Measurements from ENCODE around the gene PDZD2.
A peak's percentile ranks its signal among the peaks of the same experiment; 100 is the strongest.
"Not testable (repeated sequence)": the region's sequence is repeated elsewhere in the genome, so short reads cannot be mapped to it uniquely, and the experiment has no call there.

PDZD2 gene

DNA sequence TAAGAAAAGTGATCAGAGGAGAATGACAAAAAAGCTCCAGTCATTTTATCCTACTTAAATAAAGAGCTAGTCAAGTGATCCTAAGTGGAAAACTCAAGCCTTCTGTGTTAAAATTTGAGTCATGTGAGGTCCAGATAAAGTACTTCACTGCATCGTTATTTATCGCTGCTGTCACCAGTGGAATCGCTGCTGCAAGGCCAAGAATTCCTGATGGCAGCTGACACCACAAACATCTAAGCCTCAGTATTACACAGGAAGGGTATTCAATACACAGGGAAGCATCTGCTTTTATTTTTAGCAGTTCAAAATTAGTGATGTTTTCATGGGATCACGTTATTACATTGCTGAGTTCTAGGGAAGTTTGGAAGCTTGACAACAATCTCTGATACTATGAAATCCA lies 344.9 kb downstream of the PDZD2 start:
- peak; percentile 83 for DNase-seq

DNA sequence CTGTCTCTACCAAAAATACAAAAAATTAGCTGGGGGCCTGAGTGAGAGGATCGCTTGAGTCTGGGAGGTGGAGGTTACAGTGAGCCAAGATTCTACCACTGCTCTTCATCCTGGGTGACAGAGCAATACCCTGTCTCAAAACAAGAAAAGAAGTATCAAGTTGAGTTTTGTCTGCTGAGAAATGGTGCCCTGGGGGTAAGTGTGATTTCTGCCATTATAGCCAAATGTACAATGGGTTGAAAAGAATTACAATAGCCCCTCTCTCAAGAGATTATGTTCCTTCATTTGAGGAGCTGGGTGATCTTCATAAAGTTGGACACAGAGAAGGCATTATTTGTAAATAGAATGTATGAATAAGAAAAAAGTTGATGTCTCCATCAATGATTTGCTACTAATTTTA lies 345.8 kb downstream of the PDZD2 start:
- no peak for DNase-seq

DNA sequence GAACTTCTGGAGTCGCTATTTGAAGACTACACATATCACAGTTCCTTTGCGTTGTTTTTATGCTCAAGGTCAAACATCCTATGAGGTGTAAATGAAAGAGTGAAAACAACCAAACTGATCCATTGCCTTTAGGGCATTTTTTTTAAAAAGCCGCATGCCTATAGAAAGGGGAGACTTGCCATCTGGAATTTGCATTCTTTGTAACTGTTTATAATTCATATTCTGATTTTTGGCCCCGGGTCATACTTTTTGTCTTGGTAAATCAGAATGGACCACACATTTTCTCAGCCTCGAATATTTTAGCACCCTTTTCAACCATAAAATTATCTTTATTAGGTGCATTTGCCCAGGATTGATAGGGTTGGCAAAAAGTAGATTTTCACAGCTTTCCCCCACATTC lies 347.2 kb downstream of the PDZD2 start:
- no peak for DNase-seq

DNA sequence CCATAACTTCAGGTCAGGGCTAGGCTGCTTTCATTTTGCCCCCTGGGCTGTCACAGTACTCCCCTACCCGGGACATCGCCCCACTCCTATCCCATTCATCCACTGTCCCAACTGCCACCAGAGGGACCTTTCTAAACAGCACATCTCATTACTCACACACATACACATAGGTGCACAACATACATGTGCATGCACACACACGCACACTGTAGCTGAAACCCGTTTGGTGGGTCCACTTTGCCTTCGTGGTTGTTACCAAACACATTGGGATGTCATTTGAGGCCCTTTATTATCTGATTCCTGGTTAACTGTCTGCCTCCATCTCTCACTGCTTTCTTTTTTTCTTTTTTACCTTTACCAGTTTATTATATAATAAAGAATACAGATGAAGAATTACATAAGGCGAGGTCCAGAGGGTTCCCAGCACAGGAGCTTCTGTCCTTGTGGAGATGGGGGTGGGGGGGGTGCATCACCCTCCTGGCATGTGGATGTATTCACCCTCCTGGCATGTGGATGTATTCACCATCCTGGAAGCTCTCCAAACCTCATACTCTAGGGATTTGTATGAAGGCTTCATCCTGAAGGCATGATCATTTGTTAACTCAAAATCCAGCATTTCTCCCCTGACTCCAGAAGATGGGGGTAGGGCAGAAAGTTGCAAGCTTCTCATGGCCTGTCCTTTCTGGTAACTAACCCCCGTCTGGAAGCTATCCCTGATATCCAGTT lies 349.2 kb downstream of the PDZD2 start:
- DNase-seq = peak; percentile 100

DNA sequence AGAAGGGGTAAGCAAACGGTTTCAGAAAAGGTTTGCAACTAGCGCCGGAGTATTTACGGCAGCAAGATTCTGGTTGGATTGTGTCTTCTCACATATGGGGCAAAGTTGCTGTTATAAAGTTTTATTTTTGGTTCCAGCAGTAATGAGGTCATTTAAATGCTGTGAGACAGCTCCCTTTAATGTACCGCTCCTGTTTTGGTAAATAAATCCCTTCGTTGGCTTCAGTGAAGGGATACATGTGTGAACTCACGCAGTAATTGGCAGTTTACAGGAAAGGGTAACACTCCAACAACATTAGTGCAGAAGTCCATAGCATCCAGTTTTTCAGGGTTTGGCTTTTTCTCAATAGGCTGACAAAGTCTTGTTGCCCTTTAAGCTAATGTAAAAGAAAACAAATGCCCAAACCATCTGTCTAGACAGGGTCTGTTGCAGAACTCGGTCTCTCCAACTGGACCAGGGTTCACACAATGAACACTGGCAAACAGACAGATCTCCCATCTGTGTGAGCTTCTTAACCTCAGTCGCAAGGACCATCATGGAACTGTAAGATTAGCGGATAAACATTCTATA lies 351.2 kb downstream of the PDZD2 start:
- DNase-seq = peak; percentile 38

DNA sequence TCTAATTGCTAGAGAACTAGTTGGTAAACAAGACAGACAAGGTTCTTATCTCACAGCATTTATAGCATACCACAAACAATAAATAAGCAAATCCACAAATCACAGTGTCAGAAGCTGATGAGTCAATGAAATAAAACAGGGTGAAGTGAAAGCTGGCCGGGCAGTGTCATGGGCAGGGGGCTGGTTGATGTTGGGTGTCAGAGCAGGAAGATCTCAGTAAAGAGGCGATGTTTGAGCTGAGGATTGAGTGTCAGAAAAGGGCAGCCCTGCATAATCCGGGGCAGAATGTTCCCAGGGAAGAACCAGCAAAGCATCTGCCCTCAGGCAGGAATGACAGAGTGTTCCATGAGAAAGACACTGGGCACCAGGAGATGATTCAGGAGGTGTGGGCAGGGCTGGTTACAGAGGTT lies 351.8 kb downstream of the PDZD2 start:
- no peak for DNase-seq

DNA sequence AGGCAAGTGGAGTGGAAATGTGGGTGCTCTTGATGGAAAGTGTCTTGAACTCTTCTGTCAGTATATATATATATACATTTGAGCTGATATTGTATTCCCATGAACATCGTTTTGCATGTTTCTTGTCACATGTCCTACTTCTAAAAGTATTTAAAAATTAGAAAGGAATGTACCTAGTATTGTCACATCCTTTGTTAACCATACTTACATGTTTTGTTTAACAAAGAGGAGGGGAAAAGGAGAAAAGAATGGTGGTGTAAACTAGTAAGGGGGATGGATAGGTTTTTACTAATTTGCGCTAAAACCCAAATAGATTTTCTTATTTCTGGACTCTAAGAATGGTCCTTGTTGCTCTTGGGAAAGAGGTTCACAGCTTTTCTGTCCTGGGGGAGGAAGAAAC lies 353.4 kb downstream of the PDZD2 start:
- no peak for DNase-seq

DNA sequence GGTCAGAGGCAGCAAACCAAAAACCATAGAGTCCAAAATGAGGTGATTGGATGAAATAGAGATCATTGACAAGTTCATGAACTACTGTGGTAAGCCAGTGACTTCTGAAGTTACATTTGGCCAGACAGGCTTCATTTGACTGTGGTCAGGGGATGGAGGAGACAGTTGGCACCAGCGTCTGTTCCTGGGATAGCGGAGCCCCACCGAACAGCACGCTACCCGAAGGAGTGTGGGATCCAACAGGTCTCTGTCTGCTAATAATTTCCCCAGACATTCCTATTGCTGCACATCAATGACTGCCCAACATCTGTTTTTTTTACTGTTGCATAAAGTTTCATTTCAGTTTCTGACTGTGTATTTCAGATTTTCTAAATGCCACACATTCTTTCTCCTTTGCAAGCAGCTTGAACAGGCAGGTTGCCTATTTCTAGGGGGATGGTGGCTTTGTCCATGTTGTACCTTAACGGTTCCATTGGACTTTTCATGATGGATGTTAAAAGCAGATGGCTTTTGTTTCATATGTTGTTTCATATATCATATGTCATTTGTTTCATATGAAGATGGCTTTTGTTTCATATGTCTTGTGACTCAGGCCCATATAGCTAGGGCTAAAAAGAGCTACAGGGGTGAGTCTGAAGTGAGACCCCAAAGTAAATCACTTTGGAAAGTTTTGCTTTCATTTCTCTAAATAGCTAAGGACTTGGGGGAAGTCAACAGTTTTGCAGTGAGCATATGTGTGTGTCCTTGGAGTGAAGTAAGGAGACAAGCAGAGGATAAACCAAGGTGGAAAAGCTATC lies 354.4 kb downstream of the PDZD2 start:
- peak; percentile 92 for DNase-seq

DNA sequence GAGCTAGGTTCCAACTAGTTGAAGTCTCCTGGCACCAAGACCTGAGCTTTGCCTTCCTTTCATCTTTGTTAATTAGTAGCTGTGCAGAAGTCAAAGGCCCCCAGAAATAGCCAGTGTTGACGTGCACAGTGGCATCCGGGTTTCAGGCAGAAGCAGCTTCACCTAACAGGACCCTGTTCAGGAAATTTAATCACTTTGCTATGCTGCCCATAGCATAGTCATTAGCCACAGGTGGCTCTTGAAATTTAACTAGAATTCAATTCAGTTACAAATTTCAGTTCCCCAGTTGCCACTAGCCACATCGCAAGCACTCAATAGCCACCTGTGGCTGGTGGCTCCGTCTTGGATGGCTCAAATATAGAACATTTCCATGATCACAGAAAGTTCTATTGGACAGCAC lies 356.1 kb downstream of the PDZD2 start:
- no peak for DNase-seq

DNA sequence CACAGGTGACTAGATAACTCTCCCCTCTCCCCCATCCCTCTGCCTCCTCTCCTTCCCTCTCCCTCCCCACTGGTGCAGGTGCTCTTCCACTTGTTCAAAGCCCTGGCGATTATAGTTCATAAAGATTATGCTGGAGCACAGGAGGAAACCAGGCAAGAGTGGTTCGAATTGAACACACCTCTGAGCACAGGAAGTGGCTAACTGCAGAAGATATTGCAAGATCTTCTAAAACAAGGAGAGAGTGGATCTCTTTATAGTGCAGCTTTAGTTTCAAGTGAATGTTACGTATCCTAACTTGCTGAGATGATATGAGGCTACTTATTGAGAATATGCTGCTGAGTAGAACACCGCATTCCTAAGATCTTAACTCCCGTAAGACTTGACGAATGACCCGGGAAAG lies 356.8 kb downstream of the PDZD2 start:
- no peak for DNase-seq

DNA sequence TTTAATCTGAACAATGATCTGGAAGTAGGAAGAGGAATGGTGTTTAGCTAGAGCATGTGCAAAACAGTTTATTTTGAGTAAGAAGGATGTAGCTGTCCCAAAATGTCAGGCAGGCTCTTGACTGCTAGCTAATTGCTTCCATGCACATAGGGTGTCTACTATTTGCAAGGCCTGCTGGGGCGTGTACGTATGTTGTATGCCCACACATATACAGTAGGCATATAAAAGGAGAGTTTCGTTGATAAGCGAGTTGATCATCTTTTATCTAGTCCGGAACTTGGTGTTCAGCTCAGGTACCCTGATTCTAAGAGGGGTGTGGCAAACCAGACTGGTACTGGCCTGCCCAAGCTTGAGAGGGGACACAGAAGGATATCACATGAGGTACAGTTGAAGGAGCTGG lies 358.0 kb downstream of the PDZD2 start:
- no peak for DNase-seq

DNA sequence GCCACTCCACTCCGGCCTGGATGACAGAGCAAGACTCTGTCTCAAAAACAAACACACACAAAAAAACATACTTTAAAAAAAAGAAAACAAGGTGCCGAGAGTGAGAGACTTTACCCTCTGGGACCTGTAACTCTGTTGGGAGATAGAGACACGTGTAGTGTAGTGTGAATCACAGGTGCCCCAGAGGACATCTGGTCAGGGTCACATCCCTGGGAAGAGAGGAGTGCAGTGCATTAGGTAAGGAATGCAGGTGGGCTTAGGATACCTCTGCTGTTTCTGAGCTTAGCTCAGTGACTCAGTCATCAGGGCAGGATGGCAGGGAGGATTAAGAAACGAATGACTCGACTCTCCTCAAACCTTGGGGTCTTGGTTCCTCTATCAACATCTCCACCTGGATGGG lies 360.5 kb downstream of the PDZD2 start:
- no peak for DNase-seq

DNA sequence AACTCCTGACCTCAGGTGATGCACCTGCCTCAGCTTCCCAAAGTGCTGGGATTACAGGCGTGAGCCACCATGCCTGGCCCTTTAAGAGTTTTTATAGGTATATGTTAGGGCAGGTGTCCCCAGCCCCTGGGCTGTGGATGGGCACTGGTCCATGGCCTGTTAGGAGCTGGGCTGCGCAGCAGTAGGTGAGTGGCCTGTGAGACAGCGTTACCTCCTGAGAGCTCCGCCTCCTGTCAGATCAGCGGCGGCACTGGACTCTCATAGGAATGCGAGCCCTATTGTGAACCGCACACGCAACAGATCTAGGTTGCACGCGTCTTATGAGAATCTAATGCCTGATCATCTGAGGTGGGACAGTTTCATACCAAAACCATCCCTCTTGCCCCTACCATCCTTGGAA lies 361.8 kb downstream of the PDZD2 start:
- no peak for DNase-seq

DNA sequence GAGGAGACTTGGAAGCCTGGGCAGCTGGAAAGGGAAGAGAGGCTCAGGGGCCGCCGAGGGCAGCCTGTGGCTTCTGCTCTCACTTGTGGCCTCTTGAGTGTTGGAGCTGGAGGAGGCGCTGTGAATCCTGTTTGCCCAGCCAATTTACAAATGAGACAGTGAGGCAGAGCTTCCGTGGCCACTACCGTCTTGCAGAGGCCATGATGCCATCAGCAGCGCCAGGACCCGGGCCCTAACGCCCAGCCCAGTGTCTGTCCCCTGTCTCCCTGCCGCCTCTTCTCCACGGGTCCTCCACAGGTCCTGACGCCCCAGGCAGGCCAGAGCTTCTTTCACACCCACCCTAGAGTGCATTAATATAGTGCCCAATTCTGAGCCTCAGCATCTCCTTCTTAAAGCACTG lies 362.4 kb downstream of the PDZD2 start:
- DNase-seq = no peak

DNA sequence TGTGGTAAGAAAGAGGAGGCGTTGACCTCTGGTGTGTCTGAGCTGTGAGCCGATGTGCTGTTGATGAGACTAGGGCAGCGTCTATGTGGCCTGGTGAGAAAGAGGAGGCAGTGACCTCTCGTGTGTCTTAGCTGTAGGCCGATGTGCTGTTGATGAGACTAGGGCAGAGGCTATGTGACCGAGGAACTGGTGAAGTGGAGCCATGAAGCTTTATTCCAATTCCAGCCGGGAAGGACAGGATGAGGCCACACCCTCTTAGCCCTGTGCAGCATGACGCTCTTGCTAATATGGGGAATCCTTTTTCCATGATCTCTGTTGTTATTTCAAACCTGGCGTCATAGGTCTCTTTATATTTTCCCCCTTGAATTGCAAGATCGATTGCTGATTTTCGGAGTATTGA lies 362.8 kb downstream of the PDZD2 start:
- no peak for DNase-seq

DNA sequence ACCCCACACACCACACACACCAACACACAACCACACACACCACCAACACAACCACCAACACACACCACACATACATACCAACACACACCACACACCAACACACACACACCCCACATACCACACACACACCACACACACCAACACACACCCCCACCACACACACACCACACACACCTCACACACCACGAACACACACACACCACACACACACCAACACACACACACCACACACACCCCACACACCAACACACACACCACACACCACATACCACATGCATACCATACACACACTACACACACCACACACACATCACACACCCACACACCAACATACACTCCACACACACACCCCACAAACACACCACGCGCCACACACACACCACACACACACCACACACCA lies 363.8 kb downstream of the PDZD2 start:
- DNase-seq = no peak

DNA sequence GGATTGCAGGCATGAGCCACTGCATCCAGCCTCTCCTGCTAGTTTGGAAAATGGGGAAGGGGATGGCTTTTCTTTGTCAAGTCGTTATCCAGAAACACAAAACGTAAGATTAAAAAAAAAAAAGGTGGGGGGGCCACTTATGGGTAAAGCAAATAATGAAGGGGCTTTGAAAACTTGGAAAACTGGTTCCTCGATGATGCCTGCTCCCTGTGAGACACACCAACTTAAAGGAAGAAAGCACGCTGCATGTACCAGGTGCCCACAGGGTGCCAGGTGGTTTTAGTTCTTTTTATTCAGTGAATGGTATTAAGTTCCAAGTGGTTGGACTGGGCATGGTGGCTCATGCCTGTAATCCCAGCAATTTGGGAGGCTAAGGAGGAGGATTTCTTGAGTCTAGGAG lies 365.1 kb downstream of the PDZD2 start:
- no peak for DNase-seq

DNA sequence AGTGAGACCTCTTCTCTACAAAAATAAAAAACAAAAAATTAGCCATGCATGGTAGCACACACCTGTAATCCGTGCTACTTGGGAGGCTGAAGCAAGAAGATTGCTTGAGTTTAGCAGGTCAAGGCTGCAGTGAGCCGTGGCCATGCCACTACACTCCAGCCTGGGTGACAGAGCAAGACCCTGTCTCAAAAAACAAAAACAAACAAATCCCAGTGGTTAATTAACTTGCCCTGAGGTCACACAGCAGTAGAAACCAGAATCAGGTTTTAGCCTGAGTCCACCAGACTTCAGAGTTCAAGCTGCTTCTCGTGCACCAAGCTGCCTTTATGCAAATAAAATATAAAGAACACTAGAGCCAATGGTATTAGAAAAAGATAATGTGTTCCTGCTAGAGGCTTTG lies 365.5 kb downstream of the PDZD2 start:
- DNase-seq = no peak

DNA sequence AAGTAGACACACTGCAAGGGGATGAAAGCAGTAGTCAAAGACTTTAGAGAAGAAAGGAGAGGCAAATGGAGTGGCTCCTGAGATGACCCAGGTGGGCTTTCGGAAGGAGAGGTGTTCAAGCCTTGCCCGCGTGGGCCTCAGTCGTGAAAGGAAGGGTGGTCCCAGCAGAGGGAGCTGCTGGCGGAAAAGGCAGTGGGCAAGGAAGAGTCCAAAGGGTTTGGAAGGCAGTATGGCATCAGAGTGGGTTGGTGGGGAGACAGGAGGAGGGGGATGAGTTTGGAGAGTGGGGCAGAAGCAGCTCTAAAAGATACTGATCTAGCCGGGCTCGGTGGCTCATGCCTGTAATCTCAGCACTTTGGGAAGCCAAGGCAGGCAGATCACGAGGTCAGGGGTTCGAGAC lies 369.8 kb downstream of the PDZD2 start:
- no peak for DNase-seq

DNA sequence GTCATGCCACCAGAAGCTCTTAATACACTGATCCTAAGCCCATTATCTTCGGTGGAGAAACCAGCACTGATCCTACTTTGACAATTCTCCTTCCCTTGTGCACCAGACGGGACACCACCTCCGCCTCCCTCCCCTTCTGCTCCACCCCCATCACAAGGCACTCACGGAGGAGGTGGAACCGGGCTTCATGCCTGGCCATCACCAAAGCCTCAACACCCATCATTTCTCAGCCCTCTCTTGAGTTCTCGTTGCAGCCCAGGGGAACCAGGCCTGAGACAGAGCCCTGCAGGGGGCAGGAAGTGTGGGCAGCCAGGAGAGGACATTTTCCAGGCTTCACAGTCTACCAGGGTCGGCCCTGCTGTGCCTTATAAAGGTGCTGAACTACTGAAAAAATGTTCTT lies 374.7 kb downstream of the PDZD2 start:
- no peak for DNase-seq

DNA sequence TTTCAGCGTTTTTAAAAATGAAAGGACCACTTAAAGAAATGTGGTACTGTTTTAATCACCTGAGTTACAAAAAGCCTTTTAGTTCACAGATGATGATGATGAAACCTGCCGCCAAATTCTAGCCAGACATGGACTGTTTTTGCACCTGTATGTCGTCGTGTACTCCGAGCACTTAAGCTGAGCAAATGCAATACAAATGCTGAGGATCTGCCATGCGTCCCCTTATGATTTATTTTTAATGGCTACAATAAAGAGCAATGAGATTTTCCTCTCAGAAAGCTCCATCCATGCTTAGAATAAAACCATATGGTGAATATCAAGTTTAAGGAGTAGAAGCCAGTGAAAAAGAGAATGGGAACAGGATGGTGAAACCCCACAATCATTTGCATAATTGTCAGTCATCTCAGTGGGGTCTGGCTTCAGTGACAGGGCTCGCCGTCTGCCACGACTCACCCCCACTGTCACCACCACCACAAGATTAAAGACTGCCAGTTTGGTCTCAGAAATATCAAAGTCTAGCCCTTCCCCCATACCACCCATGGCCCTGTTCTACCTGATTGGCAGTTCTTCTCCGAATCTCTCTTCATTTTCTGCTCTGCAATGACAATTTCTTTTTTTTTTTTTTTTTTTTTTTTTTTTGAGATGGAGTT lies 375.3 kb downstream of the PDZD2 start:
- no peak for DNase-seq

DNA sequence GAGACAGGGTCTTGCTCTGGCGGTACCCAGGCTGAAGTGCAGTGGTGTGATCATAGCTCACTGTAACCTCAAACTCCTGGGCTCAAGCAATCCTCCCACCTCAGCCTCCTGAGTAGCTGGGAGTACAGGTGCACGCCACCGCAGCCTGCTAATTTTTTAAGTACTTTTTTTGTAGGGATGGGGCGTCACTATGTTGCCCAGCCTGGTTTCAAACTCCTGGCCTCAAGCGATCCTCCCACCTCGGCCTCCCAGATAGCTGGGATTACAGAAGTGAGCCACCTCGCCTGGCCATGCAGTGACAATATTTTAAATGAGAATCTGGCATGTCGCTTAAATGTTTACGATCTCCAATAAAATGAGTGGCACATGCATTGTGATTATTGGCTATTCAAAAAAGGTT lies 376.3 kb downstream of the PDZD2 start:
- DNase-seq = not testable (repeated sequence)

DNA sequence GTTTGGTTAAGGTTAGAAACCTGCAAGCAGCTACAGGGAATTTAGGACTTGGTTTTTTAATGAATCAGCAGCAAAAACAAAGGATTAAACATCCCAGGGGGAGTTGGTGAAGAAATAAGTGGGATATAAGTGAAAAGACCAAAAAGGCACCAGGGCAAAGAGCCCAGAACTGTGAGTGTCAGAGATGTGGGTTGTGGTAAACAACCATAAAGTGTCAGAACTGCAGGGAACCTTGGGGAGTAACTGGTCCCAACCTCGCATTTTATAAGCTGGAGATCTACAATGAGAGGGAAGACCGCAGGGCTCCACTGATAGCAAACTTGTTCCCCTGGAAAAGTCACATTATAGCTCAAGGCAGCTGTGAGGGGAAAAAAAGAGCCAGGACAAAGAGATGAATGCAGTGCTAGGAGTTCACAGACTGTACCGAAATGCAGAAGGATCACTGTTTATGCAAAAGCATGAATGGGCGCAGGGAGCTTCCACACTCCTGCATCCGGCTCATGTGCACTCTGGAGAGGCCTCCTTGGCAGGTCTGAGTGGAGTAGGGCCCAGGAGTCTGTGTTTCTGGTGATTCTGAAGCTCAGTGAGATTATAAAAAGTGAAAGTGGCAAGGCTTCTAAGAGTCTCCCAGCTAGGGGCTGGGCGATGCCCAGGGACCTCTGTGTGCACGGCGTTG lies 378.9 kb downstream of the PDZD2 start:
- DNase-seq = peak; percentile 67

Data from fibroblast of skin of scalp (primary cell).